ENCODE measurements around the gene TPM4. TPM values are rescaled to one million over a fixed set of nuclear protein-coding genes. Genes with fewer than 3 reads are reported as not detected.

Gene TPM4
- total RNA-seq, 1 donor from 2014 or later: 687 TPM

DNA sequence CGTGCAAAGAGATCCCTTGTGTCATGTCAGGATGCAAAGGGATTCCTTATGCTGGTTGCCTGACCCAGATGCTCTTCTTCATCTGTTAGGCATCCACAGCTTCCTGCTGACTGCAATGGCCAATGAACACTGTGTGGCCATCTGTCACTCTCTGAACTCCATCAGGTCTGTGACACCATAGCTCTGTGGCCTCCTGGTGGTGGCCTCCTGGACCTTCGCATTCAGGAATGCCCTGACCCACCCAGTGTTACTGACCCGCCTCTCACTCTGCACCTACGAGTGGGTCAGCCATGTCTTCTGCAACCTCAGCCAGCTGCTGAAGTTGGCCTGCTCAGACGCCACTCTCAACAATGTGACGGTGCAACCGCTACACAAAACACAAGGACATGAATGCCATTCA lies 23.9 kb upstream of the TPM4 start:
- Mint-ChIP-seq H3K9me3 (ENCODE audit: unreplicated experiment) (peaks cover 18% of the 10 kb centered on the region), H3K4me1 (ENCODE audit: unreplicated experiment) (no peaks in the 10 kb centered on the region), H3K27ac (ENCODE audit: unreplicated experiment) (no peak overlapping the region), H3K27me3 (ENCODE audit: unreplicated experiment) (peaks cover 35% of the 10 kb centered on the region), H3K4me3 (ENCODE audit: unreplicated experiment) (no peak overlapping the region), H3K36me3 (ENCODE audit: unreplicated experiment) (peaks cover 2% of the 10 kb centered on the region)
- DNase-seq (ENCODE audit: extremely low spot score, unreplicated experiment): no peak
- TF ChIP-seq, protein P1, sequence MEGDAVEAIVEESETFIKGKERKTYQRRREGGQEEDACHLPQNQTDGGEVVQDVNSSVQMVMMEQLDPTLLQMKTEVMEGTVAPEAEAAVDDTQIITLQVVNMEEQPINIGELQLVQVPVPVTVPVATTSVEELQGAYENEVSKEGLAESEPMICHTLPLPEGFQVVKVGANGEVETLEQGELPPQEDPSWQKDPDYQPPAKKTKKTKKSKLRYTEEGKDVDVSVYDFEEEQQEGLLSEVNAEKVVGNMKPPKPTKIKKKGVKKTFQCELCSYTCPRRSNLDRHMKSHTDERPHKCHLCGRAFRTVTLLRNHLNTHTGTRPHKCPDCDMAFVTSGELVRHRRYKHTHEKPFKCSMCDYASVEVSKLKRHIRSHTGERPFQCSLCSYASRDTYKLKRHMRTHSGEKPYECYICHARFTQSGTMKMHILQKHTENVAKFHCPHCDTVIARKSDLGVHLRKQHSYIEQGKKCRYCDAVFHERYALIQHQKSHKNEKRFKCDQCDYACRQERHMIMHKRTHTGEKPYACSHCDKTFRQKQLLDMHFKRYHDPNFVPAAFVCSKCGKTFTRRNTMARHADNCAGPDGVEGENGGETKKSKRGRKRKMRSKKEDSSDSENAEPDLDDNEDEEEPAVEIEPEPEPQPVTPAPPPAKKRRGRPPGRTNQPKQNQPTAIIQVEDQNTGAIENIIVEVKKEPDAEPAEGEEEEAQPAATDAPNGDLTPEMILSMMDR (IDR thresholded peaks at IDR 0.05): no peak

DNA sequence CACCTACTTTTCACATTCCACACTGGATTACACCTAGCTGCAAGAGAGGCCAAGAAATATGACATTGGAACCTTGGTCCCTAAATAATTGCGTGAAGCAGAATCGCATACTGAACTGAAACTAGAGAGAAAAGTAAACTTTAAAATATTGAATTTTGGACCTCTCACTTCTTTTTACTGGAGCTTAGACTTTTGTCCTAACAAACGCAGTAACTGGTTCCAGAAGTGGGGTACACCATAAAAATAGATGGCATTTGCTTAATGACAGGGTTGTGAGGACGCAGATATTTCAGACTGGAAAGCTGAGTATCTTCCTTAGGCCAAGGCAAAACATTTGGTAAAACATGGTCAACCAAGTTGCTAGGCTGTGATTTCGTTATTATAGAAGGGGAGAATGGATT lies 19.2 kb upstream of the TPM4 start:
- DNase-seq (ENCODE audit: extremely low spot score, unreplicated experiment): no peak
- Mint-ChIP-seq H3K36me3 (ENCODE audit: unreplicated experiment) (peaks cover 2% of the 10 kb centered on the region), H3K27me3 (ENCODE audit: unreplicated experiment) (peaks cover 26% of the 10 kb centered on the region), H3K4me1 (ENCODE audit: unreplicated experiment) (no peaks in the 10 kb centered on the region), H3K27ac (ENCODE audit: unreplicated experiment) (no peak overlapping the region), H3K9me3 (ENCODE audit: unreplicated experiment) (peaks cover 25% of the 10 kb centered on the region), H3K4me3 (ENCODE audit: unreplicated experiment) (no peak overlapping the region)
- TF ChIP-seq, protein P1 (IDR thresholded peaks at IDR 0.05): no peak

DNA sequence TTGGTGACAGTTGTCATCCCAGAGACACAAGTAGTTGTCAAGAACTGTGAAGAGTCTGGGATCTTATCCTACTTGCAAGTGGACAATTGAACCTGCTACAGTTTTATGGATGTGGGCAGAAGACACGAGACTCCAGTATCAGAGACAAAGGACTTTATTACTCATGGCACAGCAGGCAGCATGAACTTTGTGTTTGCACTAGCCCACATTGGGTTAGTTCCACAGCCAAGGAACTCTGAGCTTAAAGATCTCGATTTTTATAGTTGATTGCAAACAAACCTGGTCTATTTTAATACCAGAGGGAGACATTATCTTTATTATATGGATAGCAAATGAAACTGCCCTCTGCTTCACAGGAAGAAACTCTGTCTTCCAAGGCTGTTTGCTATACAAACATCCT lies 16.0 kb upstream of the TPM4 start:
- peaks cover 22% of the 10 kb centered on the region for H3K9me3 Mint-ChIP-seq (ENCODE audit: unreplicated experiment)
- H3K4me1 Mint-ChIP-seq (ENCODE audit: unreplicated experiment): peaks cover 21% of the 10 kb centered on the region
- peaks cover 2% of the 10 kb centered on the region for H3K36me3 Mint-ChIP-seq (ENCODE audit: unreplicated experiment)
- TF ChIP-seq, protein P1 (IDR thresholded peaks at IDR 0.05): no peak
- no peak overlapping the region for H3K4me3 Mint-ChIP-seq (ENCODE audit: unreplicated experiment)
- H3K27me3 Mint-ChIP-seq (ENCODE audit: unreplicated experiment): peaks cover 13% of the 10 kb centered on the region
- no peak for DNase-seq (ENCODE audit: extremely low spot score, unreplicated experiment)
- H3K27ac Mint-ChIP-seq (ENCODE audit: unreplicated experiment): no peak overlapping the region

DNA sequence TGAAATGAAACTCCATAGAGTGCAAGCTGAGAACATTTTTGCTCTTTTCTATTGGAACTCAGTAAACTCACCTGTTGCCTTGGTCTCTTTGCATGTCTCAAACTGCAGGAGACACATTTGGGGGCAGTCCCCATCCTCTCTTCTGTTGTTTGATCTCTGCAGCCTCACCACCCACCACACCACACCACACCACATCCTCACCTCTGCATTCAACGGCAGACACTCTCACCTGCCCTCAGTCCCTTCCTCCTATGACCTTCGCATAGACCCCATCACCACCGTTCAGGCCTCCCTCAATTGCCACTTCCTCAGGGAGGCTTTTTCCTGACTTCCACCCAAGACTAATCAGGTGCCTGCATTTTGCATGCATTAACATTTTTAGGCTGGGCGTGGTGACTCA lies 14.4 kb upstream of the TPM4 start:
- H3K9me3 Mint-ChIP-seq (ENCODE audit: unreplicated experiment): peaks cover 11% of the 10 kb centered on the region
- DNase-seq (ENCODE audit: extremely low spot score, unreplicated experiment): no peak
- TF ChIP-seq, protein P1 (IDR thresholded peaks at IDR 0.05): no peak
- peaks cover 2% of the 10 kb centered on the region for H3K27me3 Mint-ChIP-seq (ENCODE audit: unreplicated experiment)
- H3K4me3 Mint-ChIP-seq (ENCODE audit: unreplicated experiment): no peak overlapping the region
- H3K36me3 Mint-ChIP-seq (ENCODE audit: unreplicated experiment): no peaks in the 10 kb centered on the region
- H3K27ac Mint-ChIP-seq (ENCODE audit: unreplicated experiment): no peak overlapping the region
- H3K4me1 Mint-ChIP-seq (ENCODE audit: unreplicated experiment): peaks cover 33% of the 10 kb centered on the region

DNA sequence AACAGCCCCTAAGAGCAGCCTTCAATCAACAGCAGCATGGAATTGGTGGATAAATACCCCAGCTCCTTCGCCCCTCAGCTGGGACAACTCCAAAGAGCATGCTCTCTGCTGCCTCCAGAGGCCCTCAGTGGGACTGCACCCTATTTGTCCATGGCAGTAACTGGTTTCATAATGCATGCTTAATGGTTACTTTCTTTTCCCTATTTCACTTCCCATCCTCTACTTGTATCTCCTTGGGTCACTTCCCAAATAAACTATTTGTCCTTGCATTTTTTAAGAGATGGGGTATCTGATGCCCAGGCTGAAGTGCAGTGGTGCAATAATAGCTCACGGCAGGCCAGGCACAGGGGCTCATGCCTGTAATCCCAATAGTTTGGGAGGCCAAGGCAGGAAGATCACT lies 13.5 kb upstream of the TPM4 start:
- no peak for DNase-seq (ENCODE audit: extremely low spot score, unreplicated experiment)
- H3K27me3 Mint-ChIP-seq (ENCODE audit: unreplicated experiment): no peaks in the 10 kb centered on the region
- no peak overlapping the region for H3K4me3 Mint-ChIP-seq (ENCODE audit: unreplicated experiment)
- TF ChIP-seq, protein P1 (IDR thresholded peaks at IDR 0.05): peak; percentile 77
- H3K36me3 Mint-ChIP-seq (ENCODE audit: unreplicated experiment): no peaks in the 10 kb centered on the region
- no peak overlapping the region for H3K27ac Mint-ChIP-seq (ENCODE audit: unreplicated experiment)
- peaks cover 36% of the 10 kb centered on the region for H3K4me1 Mint-ChIP-seq (ENCODE audit: unreplicated experiment)
- H3K9me3 Mint-ChIP-seq (ENCODE audit: unreplicated experiment): peaks cover 7% of the 10 kb centered on the region

Data from osteocyte (in vitro differentiated cells).